Measurements from ENCODE around the gene SNCB. TPM values are rescaled to one million over a fixed set of nuclear protein-coding genes. Genes with fewer than 3 reads are reported as not detected.
A peak's percentile ranks its signal among the peaks of the same experiment; 100 is the strongest.
"Not testable (repeated sequence)": the region's sequence is repeated elsewhere in the genome, so short reads cannot be mapped to it uniquely, and the experiment has no call there.

SNCB gene
- total and polyA plus RNA-seq, 4 experiments from 2014 or later: not detected

DNA sequence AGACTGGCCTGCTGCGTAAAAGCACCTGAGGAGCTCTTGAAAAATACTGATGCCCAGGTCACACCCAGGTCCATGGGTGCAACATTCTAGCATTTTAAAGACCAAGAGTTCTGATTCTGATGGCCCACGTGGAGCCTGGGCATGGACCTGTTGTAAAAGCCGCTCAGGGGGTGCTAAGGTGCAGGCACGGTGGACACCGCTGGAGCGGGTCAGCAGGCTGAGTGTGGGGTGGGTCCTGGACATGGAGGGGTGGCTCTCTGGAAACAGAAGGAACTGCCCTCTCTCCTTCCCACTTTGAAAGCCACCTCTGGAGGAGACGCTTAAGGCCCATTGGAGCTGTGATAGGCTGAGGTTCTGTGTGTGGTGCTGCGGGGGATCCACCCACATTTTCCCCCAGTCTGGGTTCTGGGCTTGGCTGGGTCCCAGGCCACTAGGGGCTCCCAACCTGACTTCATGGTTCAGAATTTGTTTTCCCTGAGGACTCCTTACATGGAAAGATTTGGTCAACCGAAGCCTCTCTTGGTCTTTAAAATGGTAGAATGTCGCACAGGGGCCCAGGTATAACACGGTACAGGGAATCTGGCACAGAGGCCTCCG lies 37.0 kb downstream of the SNCB start:
- peak overlapping the region in 2 of 7 donors; percentile 37 to 64 for H3K27ac Mint-ChIP-seq
- H3K27me3 Mint-ChIP-seq: no peaks in the 10 kb centered on the region
- peak overlapping the region in 1 of 8 donors; percentile 42 for H3K4me3 Mint-ChIP-seq
- no peaks in the 10 kb centered on the region for H3K9me3 Mint-ChIP-seq
- Histone ChIP-seq H3K27ac (ENCODE audit: low read depth, low read length) (no peak overlapping the region), H3K4me3 (ENCODE audit: low read length in 2 of 2) (no peak overlapping the region), H3K9me3 (ENCODE audit: control insufficient read depth in 1 of 2, low read length in 2 of 2) (no peaks in the 10 kb centered on the region), H3K36me3 (ENCODE audit: insufficient read depth, low read length) (no peaks in the 10 kb centered on the region), H3K27me3 (ENCODE audit: insufficient read depth, low read length) (no peaks in the 10 kb centered on the region), H3K4me1 (ENCODE audit: insufficient read depth, low read length) (peaks cover 6% of the 10 kb centered on the region)
- CTCF ChIA-PET (ENCODE audit: partially characterized antibody): interaction anchor here (1.5 kb wide), 1 partner anchor 10 kb away, joined by 3 read pairs; no protein-coding TSS in a partner anchor
- H3K4me1 Mint-ChIP-seq: peaks cover 0 to 9% (median 6%) of the 10 kb centered on the region in 4 donors
- H3K36me3 Mint-ChIP-seq: no peaks in the 10 kb centered on the region
- POLR2A ChIA-PET (ENCODE audit: partially characterized antibody): no interaction called here
- intact Hi-C loops (cut with micrococcal nuclease): no loop called here
- DNase-seq: no peak

DNA sequence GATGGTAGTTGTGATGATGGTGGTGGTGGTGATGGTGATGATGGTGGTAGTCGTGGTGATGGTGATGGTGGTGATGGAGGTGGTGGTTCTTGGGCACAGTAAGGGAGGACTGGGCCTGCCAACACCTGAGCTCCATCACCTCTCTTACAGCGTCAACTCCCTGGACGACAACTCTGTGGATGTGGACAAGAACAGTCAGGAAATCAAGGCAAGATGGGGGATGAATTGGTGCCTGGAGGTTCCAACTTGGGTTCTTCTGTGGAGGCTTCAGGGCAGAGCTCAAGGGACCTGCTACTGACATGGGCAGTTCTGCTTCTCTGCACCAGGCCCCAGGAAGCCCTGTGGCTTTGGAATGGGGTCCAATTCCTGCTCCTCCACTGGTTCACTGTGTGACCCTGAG lies 37.8 kb downstream of the SNCB start:
- H3K4me1 Mint-ChIP-seq: peaks cover 3 to 9% (median 6%) of the 10 kb centered on the region in 4 donors
- POLR2A ChIA-PET (ENCODE audit: partially characterized antibody): no interaction called here

DNA sequence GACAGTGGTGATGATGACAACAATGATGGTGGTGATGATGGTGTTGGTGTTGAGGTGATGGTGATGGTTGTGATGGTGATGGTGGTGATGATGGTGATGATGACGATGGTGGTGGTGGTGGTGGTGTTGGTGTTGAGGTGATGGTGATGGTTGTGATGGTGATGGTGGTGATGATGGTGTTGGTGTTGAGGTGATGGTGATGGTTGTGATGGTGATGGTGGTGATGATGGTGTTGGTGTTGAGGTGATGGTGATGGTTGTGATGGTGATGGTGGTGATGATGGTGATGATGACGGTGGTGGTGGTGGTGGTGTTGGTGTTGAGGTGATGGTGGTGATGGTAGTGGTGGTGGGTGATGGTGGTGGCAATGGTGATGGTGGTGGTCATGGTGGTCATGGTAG lies 38.7 kb downstream of the SNCB start:
- H3K36me3 Mint-ChIP-seq; H3K27me3 Mint-ChIP-seq; intact Hi-C loops (cut with micrococcal nuclease); POLR2A ChIA-PET (ENCODE audit: partially characterized antibody); H3K4me1 Mint-ChIP-seq; H3K4me1 ChIP-seq (ENCODE audit: insufficient read depth, low read length); CTCF ChIA-PET (ENCODE audit: partially characterized antibody); H3K4me3 Mint-ChIP-seq; H3K9me3 Mint-ChIP-seq; H3K27ac Mint-ChIP-seq; H3K4me3 ChIP-seq (ENCODE audit: low read length in 2 of 2); H3K36me3 ChIP-seq (ENCODE audit: insufficient read depth, low read length); DNase-seq; H3K27me3 ChIP-seq (ENCODE audit: insufficient read depth, low read length); H3K27ac ChIP-seq (ENCODE audit: low read depth, low read length); H3K9me3 ChIP-seq (ENCODE audit: control insufficient read depth in 1 of 2, low read length in 2 of 2): not testable (repeated sequence)

More for the DNA sequence above, 37.8 kb downstream of the SNCB start:
- Mint-ChIP-seq H3K9me3 (no peaks in the 10 kb centered on the region), H3K27ac (no peak overlapping the region), H3K4me3 (no peak overlapping the region), H3K36me3 (no peaks in the 10 kb centered on the region), H3K27me3 (no peaks in the 10 kb centered on the region)
- Histone ChIP-seq H3K36me3 (ENCODE audit: insufficient read depth, low read length) (no peaks in the 10 kb centered on the region), H3K9me3 (ENCODE audit: control insufficient read depth in 1 of 2, low read length in 2 of 2) (no peaks in the 10 kb centered on the region), H3K27ac (ENCODE audit: low read depth, low read length) (no peak overlapping the region), H3K4me3 (ENCODE audit: low read length in 2 of 2) (no peak overlapping the region), H3K27me3 (ENCODE audit: insufficient read depth, low read length) (no peaks in the 10 kb centered on the region), H3K4me1 (ENCODE audit: insufficient read depth, low read length) (peaks cover 6% of the 10 kb centered on the region)
- CTCF ChIA-PET (ENCODE audit: partially characterized antibody): interaction anchor here (1.5 kb wide), 1 partner anchor 9 kb away, joined by 3 read pairs; no protein-coding TSS in a partner anchor
- intact Hi-C loops (cut with micrococcal nuclease): no loop called here
- no peak for DNase-seq

DNA sequence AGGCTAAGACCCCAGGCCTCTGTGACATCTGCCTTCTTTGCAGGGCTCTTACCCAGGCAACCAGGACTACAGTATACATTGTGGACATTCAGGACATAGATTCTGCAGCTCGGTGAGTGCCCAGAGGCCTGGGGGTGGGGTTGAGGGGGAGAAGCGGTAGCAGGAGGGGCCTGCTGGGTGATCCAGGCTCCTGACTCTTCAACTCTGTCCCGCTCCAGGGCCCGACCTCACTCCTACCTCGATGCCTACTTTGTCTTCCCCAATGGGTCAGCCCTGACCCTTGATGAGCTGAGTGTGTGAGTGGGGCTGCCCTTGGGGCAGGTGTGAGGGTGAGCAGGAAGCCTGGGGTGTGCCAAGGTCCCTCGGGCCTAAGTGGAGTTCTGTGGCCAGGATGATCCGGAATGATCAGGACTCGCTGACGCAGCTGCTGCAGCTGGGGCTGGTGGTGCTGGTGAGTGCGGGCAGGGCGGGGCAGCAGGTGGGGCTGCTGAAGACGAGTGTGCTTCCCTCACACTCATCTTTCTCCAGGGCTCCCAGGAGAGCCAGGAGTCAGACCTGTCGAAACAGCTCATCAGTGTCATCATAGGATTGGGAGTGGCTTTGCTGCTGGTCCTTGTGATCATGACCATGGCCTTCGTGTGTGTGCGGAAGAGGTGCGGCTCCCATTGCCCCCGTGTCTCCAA lies 40.2 kb downstream of the SNCB start:
- Histone ChIP-seq H3K27me3 (ENCODE audit: insufficient read depth, low read length) (no peaks in the 10 kb centered on the region), H3K4me1 (ENCODE audit: insufficient read depth, low read length) (no peaks in the 10 kb centered on the region), H3K36me3 (ENCODE audit: insufficient read depth, low read length) (no peaks in the 10 kb centered on the region), H3K27ac (ENCODE audit: low read depth, low read length) (no peak overlapping the region), H3K4me3 (ENCODE audit: low read length in 2 of 2) (no peak overlapping the region), H3K9me3 (ENCODE audit: control insufficient read depth in 1 of 2, low read length in 2 of 2) (peaks cover 0 to 3% of the 10 kb centered on the region in 2 donors)
- CTCF ChIA-PET (ENCODE audit: partially characterized antibody): interaction anchor here (1.3 to 1.7 kb wide), 2 partner anchors 12 to 17 kb away, joined by 3 to 6 read pairs; no protein-coding TSS in a partner anchor
- H3K4me3 Mint-ChIP-seq: no peak overlapping the region
- peaks cover 0 to 1% of the 10 kb centered on the region in 2 donors for H3K27me3 Mint-ChIP-seq
- H3K27ac Mint-ChIP-seq: no peak overlapping the region
- POLR2A ChIA-PET (ENCODE audit: partially characterized antibody): no interaction called here
- DNase-seq: no peak
- H3K9me3 Mint-ChIP-seq: peaks cover 0 to 7% (median 4%) of the 10 kb centered on the region in 8 donors
- H3K36me3 Mint-ChIP-seq: no peaks in the 10 kb centered on the region
- intact Hi-C loops (cut with micrococcal nuclease): no loop called here
- peaks cover 0 to 3% (median 0%) of the 10 kb centered on the region in 4 donors for H3K4me1 Mint-ChIP-seq

DNA sequence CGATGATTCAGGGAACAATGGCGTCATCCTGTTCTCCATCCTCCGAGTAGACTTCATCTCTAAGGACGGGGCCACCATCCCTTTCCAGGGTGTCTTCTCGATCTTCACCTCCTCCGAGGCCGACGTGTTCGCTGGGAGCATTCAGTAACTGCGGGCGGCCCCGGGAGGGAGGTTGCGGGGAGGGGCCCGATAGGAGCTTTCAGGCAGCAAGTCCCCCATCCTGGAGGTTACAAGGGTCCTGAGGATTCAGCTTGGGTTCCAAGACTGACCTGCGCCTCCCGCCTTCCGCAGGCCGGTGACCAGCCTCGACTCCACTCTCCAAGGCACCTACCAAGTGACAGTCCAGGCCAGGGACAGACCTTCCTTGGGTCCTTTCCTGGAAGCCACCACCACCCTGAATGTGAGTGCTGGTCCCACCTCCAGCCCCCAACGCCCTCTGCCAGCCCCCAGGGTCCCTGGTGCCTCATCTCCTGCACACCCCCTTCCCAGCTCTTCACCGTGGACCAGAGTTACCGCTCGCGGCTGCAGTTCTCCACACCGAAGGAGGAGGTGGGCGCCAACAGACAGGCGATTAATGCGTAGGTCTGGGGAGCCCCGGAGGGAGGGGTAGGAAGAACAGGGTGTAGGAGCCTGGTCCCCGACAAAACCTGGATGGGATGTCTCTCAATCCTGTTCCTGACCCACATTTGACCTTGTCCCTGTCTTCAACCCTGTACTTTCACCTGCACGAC lies 41.1 kb downstream of the SNCB start:
- Histone ChIP-seq H3K9me3 (ENCODE audit: control insufficient read depth in 1 of 2, low read length in 2 of 2) (peaks cover 0 to 7% of the 10 kb centered on the region in 2 donors), H3K4me3 (ENCODE audit: low read length in 2 of 2) (no peak overlapping the region), H3K27me3 (ENCODE audit: insufficient read depth, low read length) (no peaks in the 10 kb centered on the region), H3K4me1 (ENCODE audit: insufficient read depth, low read length) (no peaks in the 10 kb centered on the region), H3K36me3 (ENCODE audit: insufficient read depth, low read length) (no peaks in the 10 kb centered on the region), H3K27ac (ENCODE audit: low read depth, low read length) (no peak overlapping the region)
- intact Hi-C loops (cut with micrococcal nuclease): no loop called here
- H3K27ac Mint-ChIP-seq: no peak overlapping the region
- H3K9me3 Mint-ChIP-seq: peaks cover 0 to 10% (median 5%) of the 10 kb centered on the region in 8 donors
- peaks cover 0 to 2% of the 10 kb centered on the region in 2 donors for H3K27me3 Mint-ChIP-seq
- H3K4me1 Mint-ChIP-seq: peaks cover 0 to 3% (median 0%) of the 10 kb centered on the region in 4 donors
- no peaks in the 10 kb centered on the region for H3K36me3 Mint-ChIP-seq
- DNase-seq: no peak
- ChIA-PET CTCF (ENCODE audit: partially characterized antibody) (no interaction called here), POLR2A (ENCODE audit: partially characterized antibody) (no interaction called here)
- H3K4me3 Mint-ChIP-seq: no peak overlapping the region

DNA sequence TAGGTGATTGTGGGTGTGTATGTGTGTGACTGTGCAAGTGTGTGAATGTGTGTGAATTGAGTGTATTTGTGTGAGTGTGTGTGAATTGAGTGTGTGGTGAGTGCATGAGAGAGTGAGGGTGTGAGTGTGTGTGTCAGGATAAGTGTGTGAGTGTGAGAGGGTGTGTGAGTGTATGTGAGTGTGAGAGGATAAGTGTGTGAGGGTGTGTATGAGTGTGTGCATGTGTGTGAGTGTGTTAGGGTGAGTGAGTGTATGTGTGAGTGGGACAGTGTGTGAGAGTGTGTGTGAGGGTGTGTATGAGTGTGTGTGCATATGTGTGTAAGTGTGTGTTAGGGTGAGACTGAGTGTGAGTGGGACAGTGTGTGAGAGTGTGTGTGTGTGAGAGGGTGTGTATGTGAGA lies 42.0 kb downstream of the SNCB start:
- no peaks in the 10 kb centered on the region for H3K27me3 ChIP-seq (ENCODE audit: insufficient read depth, low read length)
- Mint-ChIP-seq H3K4me3 (no peak overlapping the region), H3K9me3 (peaks cover 0 to 13% (median 5%) of the 10 kb centered on the region in 8 donors), H3K36me3 (no peaks in the 10 kb centered on the region), H3K27me3 (peaks cover 0 to 2% of the 10 kb centered on the region in 2 donors), H3K27ac (no peak overlapping the region), H3K4me1 (peaks cover 0 to 3% (median 0%) of the 10 kb centered on the region in 4 donors)
- no peak for DNase-seq
- H3K9me3 ChIP-seq (ENCODE audit: control insufficient read depth in 1 of 2, low read length in 2 of 2): peaks cover 0 to 7% of the 10 kb centered on the region in 2 donors
- ChIA-PET CTCF (ENCODE audit: partially characterized antibody) (no interaction called here), POLR2A (ENCODE audit: partially characterized antibody) (no interaction called here)
- H3K27ac ChIP-seq (ENCODE audit: low read depth, low read length): no peak overlapping the region
- H3K4me3 ChIP-seq (ENCODE audit: low read length in 2 of 2): no peak overlapping the region
- no peaks in the 10 kb centered on the region for H3K36me3 ChIP-seq (ENCODE audit: insufficient read depth, low read length)
- intact Hi-C loops (cut with micrococcal nuclease): no loop called here
- H3K4me1 ChIP-seq (ENCODE audit: insufficient read depth, low read length): no peaks in the 10 kb centered on the region

DNA sequence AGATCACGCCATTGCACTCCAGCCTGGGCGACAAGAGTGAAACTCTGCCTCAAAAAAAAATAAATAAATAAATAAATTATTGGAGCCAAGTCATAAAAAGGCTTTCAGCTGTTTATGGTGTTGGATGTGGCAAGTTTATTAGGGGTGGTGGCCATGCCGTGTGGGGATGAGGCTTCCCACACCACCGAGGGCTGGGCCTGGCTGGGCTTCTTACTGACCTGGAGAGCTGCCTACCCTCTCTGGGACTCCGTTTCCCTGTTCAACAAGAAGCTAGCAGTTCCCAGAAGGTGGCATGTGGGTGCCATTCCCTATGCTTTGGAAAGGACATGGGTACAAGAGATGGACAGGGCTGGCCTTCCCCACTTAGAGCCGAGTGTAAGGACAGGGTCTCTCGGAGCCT lies 42.9 kb downstream of the SNCB start:
- Histone ChIP-seq H3K4me1 (ENCODE audit: insufficient read depth, low read length) (no peaks in the 10 kb centered on the region), H3K9me3 (ENCODE audit: control insufficient read depth in 1 of 2, low read length in 2 of 2) (peaks cover 0 to 7% of the 10 kb centered on the region in 2 donors), H3K27ac (ENCODE audit: low read depth, low read length) (no peak overlapping the region), H3K4me3 (ENCODE audit: low read length in 2 of 2) (no peak overlapping the region), H3K36me3 (ENCODE audit: insufficient read depth, low read length) (no peaks in the 10 kb centered on the region), H3K27me3 (ENCODE audit: insufficient read depth, low read length) (no peaks in the 10 kb centered on the region)
- POLR2A ChIA-PET (ENCODE audit: partially characterized antibody): no interaction called here
- Mint-ChIP-seq H3K4me1 (peaks cover 0 to 3% (median 0%) of the 10 kb centered on the region in 4 donors), H3K9me3 (peaks cover 0 to 15% (median 5%) of the 10 kb centered on the region in 8 donors), H3K4me3 (no peak overlapping the region), H3K36me3 (no peaks in the 10 kb centered on the region), H3K27me3 (peaks cover 0 to 4% of the 10 kb centered on the region in 2 donors), H3K27ac (no peak overlapping the region)
- CTCF ChIA-PET (ENCODE audit: partially characterized antibody): interaction anchor here (0.9 to 1.6 kb wide), 3 partner anchors 13 to 170 kb away, joined by 3 to 5 read pairs (median 3); no protein-coding TSS in a partner anchor
- intact Hi-C loops (cut with micrococcal nuclease): no loop called here
- no peak for DNase-seq
